Vagina (tissue), 2 donors: ENCODE measurements around the gene RIOX2. TPM values are rescaled to one million over a fixed set of nuclear protein-coding genes. Genes with fewer than 3 reads are reported as not detected.

Experiments used
- DNase-seq, 2 donors: peaks; one replicate each; pipeline ENCODE4 v3.0.0-alpha.2; 2017; ENCODE audit errors: extremely low spot score in 2 of 2
- H3K27ac ChIP-seq: fragments of 200-600 bp; sonication (generic); one replicate; pipeline ENCODE4 v1.5.1; 2019
- H3K27me3 ChIP-seq: fragments of 200-600 bp; sonication (generic); one replicate; pipeline ENCODE4 v1.5.1; 2019
- H3K36me3 ChIP-seq, 2 donors: fragments of 200-600 bp; sonication (generic); one replicate each; pipeline ENCODE4 v1.5.1; 2017 to 2019
- H3K4me1 ChIP-seq: fragments of 200-600 bp; sonication (generic); one replicate; pipeline ENCODE4 v1.5.1; 2019
- H3K4me3 ChIP-seq, 2 donors: fragments of 200-600 bp; sonication (generic); 1 replicate in 1 of 2; 2 replicates in 1 of 2; pipeline ENCODE4 v1.5.1; 2016 to 2019
- H3K9me3 ChIP-seq: fragments of 200-600 bp; sonication (generic); one replicate; pipeline ENCODE4 v1.5.1; 2019
- CTCF ChIP-seq, 3 experiments: fragments of 450-650 bp in 2 of 3; fragments of 200-600 bp in 1 of 3; sonication (generic) in 1 of 3; IDR thresholded peaks; one replicate each; pipeline ENCODE4 v1.5.1; 2017 to 2019; ENCODE audit warnings: antibody characterized with exemption in 3 of 3, mild to moderate bottlenecking in 2 of 3, moderate library complexity in 2 of 3
- POLR2A ChIP-seq, 2 donors: fragments of 450-650 bp; IDR thresholded peaks; one replicate each; pipeline ENCODE4 v1.6.1; 2017; ENCODE audit warnings: antibody characterized with exemption in 2 of 2, mild to moderate bottlenecking in 2 of 2, moderate library complexity in 2 of 2
- POLR2AphosphoS5 ChIP-seq, 2 donors: sonication (generic); formaldehyde crosslinking; IDR thresholded peaks; one replicate each; pipeline ENCODE4 v1.9.0; 2017; ENCODE audit warnings: antibody characterized with exemption in 2 of 2, mild to moderate bottlenecking in 2 of 2, low read depth in 1 of 2; ENCODE audit not compliant: insufficient read depth in 1 of 2
- intact Hi-C: fragments of 100-400 bp; cut with DNase I; formaldehyde crosslinking; loops from one replicate; pipeline ENCODE4 v1.15.1; 2023
- total RNA-seq: library from RNA; depleted of rRNA; stranded (reverse); fragments of >200 nt; gene quantifications from one replicate; pipeline ENCODE4 v1.2.3, GENCODE V29; 2016

Gene RIOX2
- total RNA-seq, 1 donor from 2014 or later: 33.4 TPM

DNA sequence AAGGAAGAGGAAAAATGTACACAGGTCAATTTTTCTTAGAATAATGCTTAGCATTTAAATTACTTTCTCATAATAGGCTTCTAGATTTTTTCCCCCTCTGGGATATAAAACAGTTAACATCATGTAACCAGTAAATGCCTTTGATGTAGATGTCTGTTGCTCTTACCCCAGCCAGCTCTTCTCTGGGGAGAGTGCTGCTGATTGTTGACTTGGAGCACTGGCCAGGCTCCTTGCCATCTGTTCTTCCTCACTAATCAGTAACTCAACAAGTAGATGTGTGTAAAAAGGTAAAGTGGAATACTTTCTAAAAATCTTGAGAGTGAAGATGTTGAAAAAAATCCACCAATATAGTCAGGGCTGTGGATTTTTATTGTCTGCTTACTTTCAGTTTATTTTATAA lies 42.2 kb downstream of the RIOX2 start:
- no peak overlapping the region for H3K27ac ChIP-seq
- no peak for DNase-seq
- H3K9me3 ChIP-seq: no peaks in the 10 kb centered on the region
- H3K36me3 ChIP-seq: peaks cover 0 to 25% of the 10 kb centered on the region in 2 donors
- H3K4me3 ChIP-seq: no peak overlapping the region
- no peak for TF ChIP-seq POLR2AphosphoS5 (IDR thresholded peaks at IDR 0.05; ENCODE audit: insufficient read depth in 1 of 2, low read depth in 1 of 2)
- TF ChIP-seq CTCF (IDR thresholded peaks at IDR 0.05): no peak
- no peak for TF ChIP-seq POLR2A (IDR thresholded peaks at IDR 0.05)
- no peaks in the 10 kb centered on the region for H3K4me1 ChIP-seq
- no peaks in the 10 kb centered on the region for H3K27me3 ChIP-seq
- intact Hi-C loops: no loop called here

DNA sequence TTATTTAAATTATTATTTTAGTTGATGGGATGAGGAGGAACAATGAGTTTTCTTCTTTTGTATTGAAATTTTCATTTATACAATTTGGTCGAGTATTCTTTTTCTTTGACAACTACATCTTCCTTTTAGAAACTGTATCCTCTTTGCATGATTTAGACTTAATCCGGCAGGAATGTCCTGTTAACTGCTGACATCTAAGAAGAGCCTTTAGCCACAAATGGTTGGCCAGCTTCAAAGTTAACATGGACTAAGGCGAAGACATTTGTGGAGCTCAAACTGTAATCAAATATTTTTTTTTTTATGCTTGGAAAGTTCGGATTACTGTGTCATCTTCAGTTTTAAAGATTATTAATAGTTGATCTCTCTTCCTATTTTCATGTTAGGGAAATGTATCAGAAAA lies 43.2 kb downstream of the RIOX2 start:
- DNase-seq: no peak
- intact Hi-C loops: no loop called here
- peaks cover 0 to 22% of the 10 kb centered on the region in 2 donors for H3K36me3 ChIP-seq
- TF ChIP-seq POLR2AphosphoS5 (IDR thresholded peaks at IDR 0.05; ENCODE audit: insufficient read depth in 1 of 2, low read depth in 1 of 2): no peak
- no peak for TF ChIP-seq CTCF (IDR thresholded peaks at IDR 0.05)
- no peak for TF ChIP-seq POLR2A (IDR thresholded peaks at IDR 0.05)
- no peaks in the 10 kb centered on the region for H3K4me1 ChIP-seq
- H3K9me3 ChIP-seq: no peaks in the 10 kb centered on the region
- no peaks in the 10 kb centered on the region for H3K27me3 ChIP-seq
- H3K4me3 ChIP-seq: no peak overlapping the region
- H3K27ac ChIP-seq: no peak overlapping the region

DNA sequence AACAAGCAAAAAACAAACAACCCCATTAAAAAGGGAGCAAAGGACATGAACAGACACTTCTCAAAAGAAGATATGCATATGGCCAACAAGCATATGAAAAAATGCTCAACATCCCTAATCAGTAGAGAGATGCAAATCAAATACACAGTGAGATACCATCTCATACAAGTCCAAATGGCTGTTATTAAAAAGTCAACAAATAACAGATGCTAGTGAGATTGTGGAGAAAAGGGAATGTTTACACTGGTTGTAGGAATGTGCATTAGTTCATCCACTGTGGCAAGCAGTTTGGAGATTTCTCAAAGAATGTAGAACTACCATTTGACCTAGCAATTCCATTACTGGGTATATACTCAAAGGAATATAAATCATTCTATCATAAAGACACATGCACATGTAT lies 44.5 kb downstream of the RIOX2 start:
- no peaks in the 10 kb centered on the region for H3K9me3 ChIP-seq
- peaks cover 0 to 10% of the 10 kb centered on the region in 2 donors for H3K36me3 ChIP-seq
- H3K4me1 ChIP-seq: no peaks in the 10 kb centered on the region
- no peak for DNase-seq
- intact Hi-C loops: no loop called here
- H3K27ac ChIP-seq: no peak overlapping the region
- TF ChIP-seq POLR2AphosphoS5 (IDR thresholded peaks at IDR 0.05; ENCODE audit: insufficient read depth in 1 of 2, low read depth in 1 of 2): no peak
- no peak for TF ChIP-seq CTCF (IDR thresholded peaks at IDR 0.05)
- TF ChIP-seq POLR2A (IDR thresholded peaks at IDR 0.05): no peak
- no peak overlapping the region for H3K4me3 ChIP-seq
- no peaks in the 10 kb centered on the region for H3K27me3 ChIP-seq

DNA sequence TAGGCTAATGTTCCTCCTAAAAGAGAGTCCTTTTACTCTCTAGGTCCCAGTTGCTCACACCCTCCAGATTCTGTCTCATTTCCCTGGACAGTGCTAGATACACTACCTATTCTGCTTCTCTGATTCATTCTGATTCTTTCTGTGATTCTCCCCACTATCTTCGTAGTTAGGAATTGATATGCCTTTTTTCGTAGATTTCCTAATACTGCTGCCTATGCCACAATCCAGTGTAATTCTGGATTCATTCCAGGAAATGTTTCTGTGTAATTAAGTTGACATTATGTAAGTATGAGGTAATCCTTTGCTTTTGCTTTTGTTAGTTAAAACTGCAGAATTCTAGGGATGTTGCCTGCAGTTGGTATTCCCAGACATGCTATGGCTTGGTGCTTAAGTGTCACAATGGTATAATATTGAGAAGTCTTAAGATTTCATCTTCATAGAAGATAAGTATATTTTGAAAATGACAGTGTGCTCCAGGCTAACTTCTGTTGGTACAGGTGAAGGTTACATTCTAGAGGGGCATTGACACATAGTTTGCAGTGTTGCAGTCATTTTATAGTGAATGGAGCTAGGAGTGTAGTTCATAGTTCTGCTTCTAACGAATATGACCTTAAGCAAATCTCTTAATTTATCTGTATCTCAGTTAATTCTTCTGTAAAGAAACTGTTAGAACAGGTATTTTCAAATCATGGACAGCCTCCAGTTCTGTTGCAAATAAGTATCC lies 54.3 kb downstream of the RIOX2 start:
- DNase-seq: no peak
- no peaks in the 10 kb centered on the region for H3K9me3 ChIP-seq
- no peak overlapping the region for H3K27ac ChIP-seq
- no peak overlapping the region for H3K4me3 ChIP-seq
- H3K36me3 ChIP-seq: peaks cover 0 to 13% of the 10 kb centered on the region in 2 donors
- no peaks in the 10 kb centered on the region for H3K27me3 ChIP-seq
- peaks cover 15% of the 10 kb centered on the region for H3K4me1 ChIP-seq
- TF ChIP-seq CTCF (IDR thresholded peaks at IDR 0.05) (no peak), POLR2A (IDR thresholded peaks at IDR 0.05) (no peak), POLR2AphosphoS5 (IDR thresholded peaks at IDR 0.05; ENCODE audit: insufficient read depth in 1 of 2, low read depth in 1 of 2) (no peak)
- intact Hi-C loops: no loop called here

- TF ChIP-seq POLR2A (IDR thresholded peaks at IDR 0.05): no peak
- no peak for TF ChIP-seq CTCF (IDR thresholded peaks at IDR 0.05)
- TF ChIP-seq POLR2AphosphoS5 (IDR thresholded peaks at IDR 0.05; ENCODE audit: insufficient read depth in 1 of 2, low read depth in 1 of 2): no peak
- intact Hi-C loops: no loop called here
- no peaks in the 10 kb centered on the region for H3K27me3 ChIP-seq
Observed at GRCh38 chr3:97916576-97916975, 55.7 kb downstream of the RIOX2 start.

More at GRCh38 chr3:97916576-97916975, 55.7 kb downstream of the RIOX2 start:
- H3K9me3 ChIP-seq: no peaks in the 10 kb centered on the region
- peaks cover 0 to 13% of the 10 kb centered on the region in 2 donors for H3K36me3 ChIP-seq
- no peak for DNase-seq
- no peak overlapping the region for H3K27ac ChIP-seq
- peaks cover 16% of the 10 kb centered on the region for H3K4me1 ChIP-seq
- H3K4me3 ChIP-seq: no peak overlapping the region
